ENCODE data around the gene LRRC4. TPM values are rescaled to one million over a fixed set of nuclear protein-coding genes. Genes with fewer than 3 reads are reported as not detected.

The LRRC4 gene
- total and polyA plus RNA-seq, 2 donors (not counting 3 experiments of a cell fraction or from before 2014, with no cell fraction given): 3.8 to 4.2 TPM

- Histone ChIP-seq H3K4me1 (ENCODE audit: control insufficient read depth, extremely low read depth, insufficient read depth, low read length) (no peaks in the 10 kb centered on the region), H3K36me3 (ENCODE audit: control insufficient read depth in 2 of 2, extremely low read depth in 1 of 2, insufficient read depth in 2 of 2, low read length in 2 of 2) (peaks cover 2% of the 10 kb centered on the region in 2 experiments), H3K27ac (ENCODE audit: insufficient read depth, low read depth, low read length) (no peak overlapping the region), H3K9me3 (replicated peaks; ENCODE audit: control insufficient read depth, insufficient read depth, low read length) (no peaks in the 10 kb centered on the region), H3K27me3 (ENCODE audit: control insufficient read depth in 2 of 2, insufficient read depth in 2 of 2, low read length in 2 of 2) (no peaks in the 10 kb centered on the region), H4K20me1 (replicated peaks; ENCODE audit: control insufficient read depth, extremely low read depth, insufficient read depth, low read length) (no peaks in the 10 kb centered on the region), H2AFZ (ENCODE audit: low read depth, low read length) (no peak overlapping the region), H3K4me2 (ENCODE audit: insufficient read depth, low read length) (no peak overlapping the region), H3K4me3 (replicated peaks in 1 of 3; ENCODE audit: insufficient read depth in 1 of 3, low read depth in 1 of 3, low read length in 3 of 3) (no peak overlapping the region), H3K9ac (replicated peaks; ENCODE audit: extremely low read depth, insufficient read depth, low read length) (no peak overlapping the region), H3K9me1 (replicated peaks; ENCODE audit: control insufficient read depth, extremely low read depth, insufficient read depth, low read length) (no peaks in the 10 kb centered on the region), H3K79me2 (ENCODE audit: control insufficient read depth, insufficient read depth, low read length) (no peaks in the 10 kb centered on the region)
- ChIA-PET CTCF (no interaction called here), POLR2A (no interaction called here)
- no peak for DNase-seq (ENCODE audit: low read depth, low spot score)
- dilution Hi-C loops (cut with MboI; ENCODE audit: extremely low pct_ligation_motif_present, low sequenced_read_pairs): no loop called here
- no TSS peak for BruUV-seq (replicated peaks)
- TF ChIP-seq EZH2 (IDR thresholded peaks at IDR 0.05; ENCODE audit: borderline replicate concordance, low read depth, low read length, severe bottlenecking): no peak
- TF ChIP-seq POLR2A (IDR thresholded peaks at IDR 0.05; ENCODE audit: low read depth, low read length): no peak
- TF ChIP-seq GATA2 (IDR thresholded peaks at IDR 0.05; ENCODE audit: insufficient read depth, insufficient read length, low read depth, low read length): no peak
- TF ChIP-seq CTCF (IDR thresholded peaks at IDR 0.05; ENCODE audit: extremely low read depth in 1 of 2, insufficient read depth in 1 of 2, low read depth in 1 of 2, low read length in 2 of 2): no peak
- TF ChIP-seq MYC (IDR thresholded peaks at IDR 0.05; ENCODE audit: low read depth, low read length): no peak
- TF ChIP-seq MAX (IDR thresholded peaks at IDR 0.05; ENCODE audit: insufficient read depth, insufficient read length): no peak
- no peak for TF ChIP-seq POLR2AphosphoS5 (IDR thresholded peaks at IDR 0.05; ENCODE audit: insufficient read depth, low read depth, low read length)
- no peak for TF ChIP-seq FOS (IDR thresholded peaks at IDR 0.05; ENCODE audit: borderline replicate concordance, insufficient read depth, low read length)
- no peak for TF ChIP-seq JUN (IDR thresholded peaks at IDR 0.05; ENCODE audit: borderline replicate concordance, insufficient read depth, insufficient read length, low read depth)
- intact Hi-C loops (cut with micrococcal nuclease): no loop called here
- FAIRE-seq: no peak
These were observed 28.1 kb downstream of the LRRC4 start for GRCh38 chr7:128003167-128003566.
